ENCODE measurements around the gene PDE4C. TPM values are rescaled to one million over a fixed set of nuclear protein-coding genes. Genes with fewer than 3 reads are reported as not detected.

The PDE4C gene
- total RNA-seq, 1 donor from 2014 or later: 0.85 TPM

DNA sequence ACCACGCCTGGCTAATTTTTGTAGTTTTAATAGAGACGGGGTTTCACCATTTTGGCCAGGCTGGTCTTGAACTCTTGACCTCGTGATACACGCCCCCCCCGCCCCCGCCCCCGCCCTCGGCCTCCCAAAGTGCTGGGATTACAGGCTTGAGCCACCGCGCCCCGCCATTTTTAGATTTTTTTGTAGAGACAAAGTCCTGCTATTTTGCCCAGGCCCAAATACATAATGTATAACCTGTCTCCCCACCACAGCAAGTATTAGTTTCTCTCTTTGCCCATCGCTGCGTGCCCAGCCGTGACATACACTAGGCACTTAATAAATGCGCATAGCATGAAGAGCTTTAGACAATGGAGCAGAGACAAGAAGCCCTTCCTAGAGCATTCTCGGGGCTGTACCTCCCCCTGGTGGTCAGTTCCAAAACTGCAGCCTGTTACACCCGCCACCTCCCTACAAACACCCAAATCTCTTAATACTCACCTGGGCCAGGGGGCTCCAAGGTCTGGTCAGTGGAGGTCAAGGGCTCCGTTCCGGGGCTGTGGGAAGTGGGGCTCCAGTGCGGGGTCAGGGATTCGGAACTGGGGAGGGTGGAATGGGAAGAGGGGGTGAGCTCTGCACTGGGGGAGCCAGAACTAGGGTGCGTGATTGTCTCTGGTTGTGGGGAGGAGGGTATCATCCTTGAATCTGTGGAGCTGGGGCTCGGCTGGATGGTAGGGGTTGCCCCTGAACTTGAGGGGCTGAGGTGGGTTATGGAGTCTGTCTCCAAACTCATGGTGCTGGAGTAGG, 25.5 kb upstream of the PDE4C start:
- Mint-ChIP-seq H3K27me3 (ENCODE audit: unreplicated experiment) (peaks cover 13% of the 10 kb centered on the region), H3K4me3 (ENCODE audit: unreplicated experiment) (no peak overlapping the region), H3K27ac (ENCODE audit: unreplicated experiment) (no peak overlapping the region), H3K4me1 (ENCODE audit: unreplicated experiment) (no peaks in the 10 kb centered on the region), H3K9me3 (ENCODE audit: unreplicated experiment) (no peaks in the 10 kb centered on the region), H3K36me3 (ENCODE audit: low read depth, unreplicated experiment) (no peaks in the 10 kb centered on the region)
- peak; percentile 96 for TF ChIP-seq CTCF (IDR thresholded peaks at IDR 0.05; ENCODE audit: unreplicated experiment)
- peak; percentile 81 for DNase-seq (ENCODE audit: low spot score)

DNA sequence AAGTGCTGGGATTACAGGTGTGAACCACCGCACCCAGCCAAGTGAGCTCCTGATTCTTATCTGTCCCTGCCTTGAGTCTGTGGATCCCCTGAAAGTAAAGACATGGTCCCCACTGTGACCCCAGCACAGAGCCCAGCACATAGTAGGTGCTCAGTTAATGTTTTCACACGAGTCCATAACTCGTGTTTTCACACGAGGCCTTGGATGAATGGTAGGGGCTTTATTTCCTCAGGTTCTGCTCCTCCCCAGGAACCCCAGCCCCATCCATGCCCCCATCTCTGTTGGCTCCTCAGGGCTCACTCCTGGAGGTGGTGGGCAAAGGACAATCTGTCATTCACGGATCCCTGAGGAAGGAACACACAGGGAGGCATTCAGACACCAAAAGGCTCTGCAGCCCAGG, 23.6 kb upstream of the PDE4C start:
- no peak overlapping the region for H3K4me3 Mint-ChIP-seq (ENCODE audit: unreplicated experiment)
- no peak for TF ChIP-seq CTCF (IDR thresholded peaks at IDR 0.05; ENCODE audit: unreplicated experiment)
- peaks cover 3% of the 10 kb centered on the region for H3K36me3 Mint-ChIP-seq (ENCODE audit: low read depth, unreplicated experiment)
- H3K27ac Mint-ChIP-seq (ENCODE audit: unreplicated experiment): no peak overlapping the region
- H3K27me3 Mint-ChIP-seq (ENCODE audit: unreplicated experiment): peaks cover 10% of the 10 kb centered on the region
- no peak for DNase-seq (ENCODE audit: low spot score)
- no peaks in the 10 kb centered on the region for H3K9me3 Mint-ChIP-seq (ENCODE audit: unreplicated experiment)
- H3K4me1 Mint-ChIP-seq (ENCODE audit: unreplicated experiment): no peaks in the 10 kb centered on the region

DNA sequence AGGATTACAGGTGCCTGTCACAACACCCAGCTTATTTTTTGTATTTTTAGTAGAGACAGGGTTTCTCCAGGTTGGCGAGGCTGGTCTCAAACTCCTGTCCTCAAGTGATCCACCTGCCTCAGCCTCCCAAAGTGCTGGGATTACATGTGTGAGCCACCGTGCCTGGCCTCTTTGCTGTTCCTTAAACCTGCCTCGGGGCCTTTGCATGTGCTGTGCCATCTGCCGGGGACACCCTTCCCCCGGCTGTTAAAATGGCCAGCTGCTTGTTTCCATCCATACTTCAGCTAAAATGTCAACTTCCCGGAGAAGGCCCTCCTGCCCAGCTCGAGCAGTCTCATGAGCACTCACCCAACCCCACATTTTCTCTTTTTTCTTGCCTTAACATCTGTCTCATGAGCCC, 19.1 kb upstream of the PDE4C start:
- Mint-ChIP-seq H3K27ac (ENCODE audit: unreplicated experiment) (no peak overlapping the region), H3K9me3 (ENCODE audit: unreplicated experiment) (no peaks in the 10 kb centered on the region), H3K4me1 (ENCODE audit: unreplicated experiment) (no peaks in the 10 kb centered on the region), H3K4me3 (ENCODE audit: unreplicated experiment) (no peak overlapping the region), H3K36me3 (ENCODE audit: low read depth, unreplicated experiment) (peaks cover 3% of the 10 kb centered on the region), H3K27me3 (ENCODE audit: unreplicated experiment) (peaks cover 12% of the 10 kb centered on the region)
- no peak for DNase-seq (ENCODE audit: low spot score)
- TF ChIP-seq CTCF (IDR thresholded peaks at IDR 0.05; ENCODE audit: unreplicated experiment): no peak

GRCh38 chr19:18239303-18239702, 13.1 kb upstream of the PDE4C start:
- no peak for TF ChIP-seq CTCF (IDR thresholded peaks at IDR 0.05; ENCODE audit: unreplicated experiment)
- Mint-ChIP-seq H3K27me3 (ENCODE audit: unreplicated experiment) (peaks cover 18% of the 10 kb centered on the region), H3K27ac (ENCODE audit: unreplicated experiment) (no peak overlapping the region), H3K4me3 (ENCODE audit: unreplicated experiment) (no peak overlapping the region), H3K36me3 (ENCODE audit: low read depth, unreplicated experiment) (no peaks in the 10 kb centered on the region), H3K4me1 (ENCODE audit: unreplicated experiment) (no peaks in the 10 kb centered on the region), H3K9me3 (ENCODE audit: unreplicated experiment) (no peaks in the 10 kb centered on the region)
- DNase-seq (ENCODE audit: low spot score): peak; percentile 23

GRCh38 chr19:18234194-18234593, 8.0 kb upstream of the PDE4C start:
- H3K27me3 Mint-ChIP-seq (ENCODE audit: unreplicated experiment): peaks cover 17% of the 10 kb centered on the region

More at GRCh38 chr19:18234194-18234593, 8.0 kb upstream of the PDE4C start:
- Mint-ChIP-seq H3K9me3 (ENCODE audit: unreplicated experiment) (no peaks in the 10 kb centered on the region), H3K36me3 (ENCODE audit: low read depth, unreplicated experiment) (no peaks in the 10 kb centered on the region), H3K4me3 (ENCODE audit: unreplicated experiment) (no peak overlapping the region), H3K27ac (ENCODE audit: unreplicated experiment) (no peak overlapping the region), H3K4me1 (ENCODE audit: unreplicated experiment) (peaks cover 10% of the 10 kb centered on the region)
- no peak for TF ChIP-seq CTCF (IDR thresholded peaks at IDR 0.05; ENCODE audit: unreplicated experiment)
- DNase-seq (ENCODE audit: low spot score): no peak
